ENCODE measurements around the gene TSEN34. TPM values are rescaled to one million over a fixed set of nuclear protein-coding genes. Genes with fewer than 3 reads are reported as not detected.

Gene TSEN34
- total RNA-seq, 4 donors from 2014 or later, result 36.1 to 49.3 (median 40.3) TPM

DNA sequence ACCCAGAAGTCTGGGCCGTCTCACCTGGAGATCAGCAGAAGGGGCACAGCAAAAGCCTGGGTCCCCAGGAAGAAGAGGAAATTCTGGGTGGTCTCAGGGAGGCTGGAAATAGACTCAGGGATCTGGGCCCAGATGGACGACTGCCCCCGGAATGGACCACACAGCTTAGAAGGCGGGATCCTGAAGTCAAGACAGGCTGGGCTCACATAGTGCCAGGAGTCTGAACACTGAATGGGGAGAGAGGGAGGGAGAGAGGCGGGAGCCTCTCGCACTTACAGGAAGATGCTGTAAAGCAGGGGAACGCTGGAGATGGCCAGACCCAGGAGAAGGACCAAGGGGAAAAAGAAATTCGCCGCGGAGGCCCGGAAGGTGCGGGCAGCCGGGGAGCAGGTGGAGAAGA is 30.3 kb upstream of the TSEN34 start:
- TF ChIP-seq, protein P1, sequence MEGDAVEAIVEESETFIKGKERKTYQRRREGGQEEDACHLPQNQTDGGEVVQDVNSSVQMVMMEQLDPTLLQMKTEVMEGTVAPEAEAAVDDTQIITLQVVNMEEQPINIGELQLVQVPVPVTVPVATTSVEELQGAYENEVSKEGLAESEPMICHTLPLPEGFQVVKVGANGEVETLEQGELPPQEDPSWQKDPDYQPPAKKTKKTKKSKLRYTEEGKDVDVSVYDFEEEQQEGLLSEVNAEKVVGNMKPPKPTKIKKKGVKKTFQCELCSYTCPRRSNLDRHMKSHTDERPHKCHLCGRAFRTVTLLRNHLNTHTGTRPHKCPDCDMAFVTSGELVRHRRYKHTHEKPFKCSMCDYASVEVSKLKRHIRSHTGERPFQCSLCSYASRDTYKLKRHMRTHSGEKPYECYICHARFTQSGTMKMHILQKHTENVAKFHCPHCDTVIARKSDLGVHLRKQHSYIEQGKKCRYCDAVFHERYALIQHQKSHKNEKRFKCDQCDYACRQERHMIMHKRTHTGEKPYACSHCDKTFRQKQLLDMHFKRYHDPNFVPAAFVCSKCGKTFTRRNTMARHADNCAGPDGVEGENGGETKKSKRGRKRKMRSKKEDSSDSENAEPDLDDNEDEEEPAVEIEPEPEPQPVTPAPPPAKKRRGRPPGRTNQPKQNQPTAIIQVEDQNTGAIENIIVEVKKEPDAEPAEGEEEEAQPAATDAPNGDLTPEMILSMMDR (IDR thresholded peaks at IDR 0.05), result no peak

DNA sequence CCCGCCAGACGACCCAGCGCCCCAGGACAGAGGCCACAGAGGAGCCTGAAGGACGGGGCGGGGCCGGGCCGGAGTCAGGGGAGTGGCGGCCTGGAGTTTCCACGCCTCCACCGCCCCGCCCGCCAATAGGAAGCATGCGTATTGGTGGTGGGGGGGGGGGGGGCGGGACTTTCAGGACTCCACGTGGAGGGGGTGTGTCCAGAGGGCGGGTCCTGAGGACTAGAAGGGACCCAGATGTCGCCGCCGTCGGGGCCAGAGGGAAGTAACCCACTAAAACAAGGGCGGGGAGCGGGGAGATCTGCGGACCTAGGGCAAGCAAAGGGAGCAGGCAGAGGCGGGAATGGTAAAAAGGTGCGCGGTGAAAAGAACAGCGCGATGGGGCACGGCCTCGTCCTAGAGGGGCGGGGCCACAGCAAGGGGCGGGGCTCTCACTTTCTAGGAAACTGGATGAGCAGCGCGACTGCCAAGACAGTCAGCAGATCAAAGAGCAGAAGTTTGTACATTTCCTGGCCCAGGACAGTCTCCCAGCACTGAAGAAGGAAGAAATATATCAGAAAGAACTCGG is 28.8 kb upstream of the TSEN34 start:
- DNase-seq (ENCODE audit: low spot score) (peak; percentile 74), ATAC-seq (ENCODE audit: low FRiP score) (peak; percentile 51)
- TF ChIP-seq, protein P1 (IDR thresholded peaks at IDR 0.05), result no peak

More for the DNA sequence above, 30.3 kb upstream of the TSEN34 start:
- DNase-seq (ENCODE audit: low spot score), result no peak
- ATAC-seq (ENCODE audit: low FRiP score), result no peak

DNA sequence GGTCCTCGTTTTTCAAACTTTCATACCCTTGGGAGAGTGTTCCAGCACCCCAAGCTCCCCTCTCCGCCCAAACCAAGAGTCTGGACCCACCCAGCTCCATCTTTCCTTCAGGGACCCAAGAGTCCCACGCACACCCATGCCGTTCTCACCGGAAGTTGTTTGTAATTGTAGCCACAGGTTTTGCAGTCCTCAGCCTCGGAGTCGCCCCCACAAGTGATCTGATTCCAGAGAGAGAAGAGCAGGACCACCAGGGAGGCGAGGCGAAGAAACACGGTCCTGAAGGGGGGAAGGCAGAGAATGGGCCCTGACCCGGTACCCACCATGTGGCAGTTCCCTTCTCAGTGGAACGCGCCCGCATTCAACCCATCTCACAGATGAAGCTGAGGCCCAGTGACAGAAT is 28.2 kb upstream of the TSEN34 start:
- DNase-seq (ENCODE audit: low spot score), result no peak
- no peak for ATAC-seq (ENCODE audit: low FRiP score)
- TF ChIP-seq, protein P1 (IDR thresholded peaks at IDR 0.05), result no peak

DNA sequence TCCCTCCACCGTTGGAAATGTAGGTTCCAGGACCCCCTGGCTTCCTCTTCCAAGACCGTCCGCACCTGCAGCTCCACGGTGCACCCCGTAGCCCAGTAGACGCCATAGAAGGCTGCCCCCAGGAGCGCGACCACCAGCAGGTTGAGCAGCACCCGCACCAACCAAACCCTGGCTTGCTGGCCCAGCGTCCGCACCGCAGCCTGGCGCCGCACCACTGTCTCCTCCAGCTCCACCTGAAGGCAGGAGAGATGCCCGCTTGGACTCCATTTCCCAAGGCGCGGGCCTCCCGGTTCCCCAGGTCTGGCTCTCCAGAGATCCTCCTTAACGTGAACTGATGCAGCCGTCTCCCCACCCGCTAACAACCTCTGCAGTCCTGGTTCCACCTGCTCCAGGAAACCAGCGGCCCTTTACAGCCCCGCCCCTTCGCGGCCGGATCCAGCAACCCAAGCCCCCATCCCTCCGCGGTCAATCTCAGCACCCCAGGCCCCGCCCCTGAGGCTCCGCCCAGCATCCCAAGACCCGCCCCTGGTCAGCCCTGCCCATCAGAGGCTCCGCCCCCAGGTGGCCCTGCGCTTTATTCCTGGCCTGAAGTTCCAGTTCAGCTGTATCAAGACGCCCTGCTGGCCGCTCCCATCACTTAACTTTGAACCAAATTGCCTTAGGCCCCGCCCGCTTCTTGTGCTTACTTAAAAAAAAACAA is 26.6 kb upstream of the TSEN34 start:
- ATAC-seq (ENCODE audit: low FRiP score), result no peak

DNA sequence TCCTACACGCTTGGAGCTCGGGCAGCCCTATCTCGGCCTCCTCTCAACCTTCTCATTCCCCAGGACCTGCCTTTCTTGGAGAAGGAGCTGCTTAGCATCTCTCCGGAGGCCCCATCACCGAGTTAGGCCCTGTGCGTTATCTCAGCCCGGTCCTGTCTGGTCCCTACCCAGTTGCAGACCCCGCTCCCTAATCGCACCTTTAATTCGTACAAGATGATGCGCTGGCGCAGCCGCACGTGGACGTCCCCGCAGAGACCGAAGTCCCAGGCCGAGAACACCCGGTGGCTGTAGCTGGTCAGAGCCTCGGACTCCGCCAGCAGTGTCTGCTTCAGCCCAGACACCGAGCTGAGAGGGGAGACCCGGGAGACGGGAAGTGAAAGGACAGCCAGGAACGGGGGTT is 25.9 kb upstream of the TSEN34 start:
- no peak for DNase-seq (ENCODE audit: low spot score)
- ATAC-seq (ENCODE audit: low FRiP score), result no peak
- TF ChIP-seq, protein P1 (IDR thresholded peaks at IDR 0.05), result no peak

More for the DNA sequence above, 26.6 kb upstream of the TSEN34 start:
- TF ChIP-seq, protein P1 (IDR thresholded peaks at IDR 0.05), result no peak
- DNase-seq (ENCODE audit: low spot score), result peak; percentile 44

DNA sequence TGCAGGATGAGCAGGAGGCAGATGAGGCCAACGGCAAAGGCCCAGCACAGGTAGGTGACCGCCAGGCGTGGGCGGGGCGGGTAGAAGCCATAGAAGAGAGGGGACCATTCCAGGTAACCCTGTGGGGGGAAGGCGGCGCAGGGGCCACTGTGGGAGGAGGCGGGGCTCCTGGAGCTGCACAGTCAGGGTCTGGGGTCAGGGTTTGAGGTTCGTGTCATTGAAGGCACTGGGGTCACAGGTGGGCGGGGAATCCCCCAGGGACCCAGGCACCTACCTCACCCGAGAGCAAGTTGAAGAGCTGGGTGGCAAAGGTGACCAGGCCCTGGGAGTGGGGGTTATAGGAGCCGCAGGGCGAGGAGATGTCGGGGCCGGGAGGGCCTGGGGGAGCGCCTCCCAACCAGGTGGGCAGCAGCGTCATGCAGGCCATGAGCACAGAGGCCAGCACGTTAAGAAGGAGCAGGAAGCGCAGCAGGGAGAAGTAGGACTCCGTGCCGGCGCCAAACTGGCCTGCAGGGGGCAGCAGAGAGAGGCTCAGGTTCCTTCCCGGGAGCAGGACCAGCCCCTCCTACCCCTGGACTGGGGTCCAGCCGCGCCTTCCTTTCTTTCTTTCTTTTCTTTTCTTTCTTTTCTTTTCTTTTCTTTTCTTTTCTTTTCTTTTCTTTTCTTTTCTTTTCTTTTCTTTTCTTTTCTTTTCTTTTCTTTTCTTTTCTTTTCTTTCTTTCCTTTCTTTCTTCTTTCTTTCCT is 22.8 kb upstream of the TSEN34 start:
- ATAC-seq (ENCODE audit: low FRiP score) (peak; percentile 85), DNase-seq (ENCODE audit: low spot score) (peak; percentile 97)
- TF ChIP-seq, protein P1 (IDR thresholded peaks at IDR 0.05), result peak in 1 of 3 donors; percentile 42

All from omental fat pad (tissue), 4 donors.